Sigmoid colon (tissue), 4 donors: ENCODE data around the gene CEBPG.

Experiments used
- CTCF ChIP-seq, 4 experiments: fragments of 450-650 bp in 3 of 4; fragments of 200-600 bp in 1 of 4; IDR thresholded peaks; one replicate each; pipeline ENCODE4 v1.5.1; 2016 to 2019; ENCODE audit warnings: antibody characterized with exemption in 4 of 4, mild to moderate bottlenecking in 3 of 4, moderate library complexity in 2 of 4
- EP300 ChIP-seq, 4 donors: sonication (generic); formaldehyde crosslinking; IDR thresholded peaks; one replicate each; pipeline ENCODE4 v1.6.1; 2017; ENCODE audit warnings: antibody characterized with exemption in 4 of 4
- POLR2AphosphoS5 ChIP-seq, 4 donors: sonication (generic); formaldehyde crosslinking; IDR thresholded peaks; one replicate each; pipeline ENCODE4 v1.6.1; 2017; ENCODE audit warnings: antibody characterized with exemption in 4 of 4

GRCh38 chr19:33335446-33335845 lies 38.1 kb upstream of the CEBPG start:
- TF ChIP-seq EP300 (IDR thresholded peaks at IDR 0.05) (no peak), CTCF (IDR thresholded peaks at IDR 0.05) (no peak), POLR2AphosphoS5 (IDR thresholded peaks at IDR 0.05) (no peak)
